GM12878 (cell line): Measurements from ENCODE around the gene TPD52L2. TPM values are rescaled to one million over a fixed set of nuclear protein-coding genes. Genes with fewer than 3 reads are reported as not detected.

Experiments
- ATAC-seq: fragments of 200-7000 bp; cut with Tn5 transposase; 3 replicates; pipeline ENCODE4 v1.9.1; 2020; ENCODE audit warnings: mild to moderate bottlenecking, moderate library complexity
- BruUV-seq: library from RNA; stranded (reverse); fragments of 400-500 nt; replicated peaks from 2 replicates; lab custom pipeline; 2021; lab: Mats Ljungman, UMichigan
- CTCF ChIA-PET: fragments of 300-600 bp; sonication (Branson Sonifier 250); formaldehyde crosslinking; extraction: SDS; loops from one replicate; lab custom pipeline; 2021; ENCODE audit warnings: inconsistent platforms; lab: Yijun Ruan, JAX
- POLR2A ChIA-PET: fragments of 350-600 bp; formaldehyde crosslinking; extraction: SDS; loops from one replicate; lab custom pipeline; 2021; ENCODE audit warnings: inconsistent platforms; lab: Charles Lee
- RAD21 ChIA-PET: fragments of 300-600 bp; sonication (Branson Sonifier 250); formaldehyde crosslinking; loops from one replicate; lab custom pipeline; 2023; ENCODE audit warnings: antibody characterized with exemption; ENCODE audit not compliant: unreplicated experiment; lab: Charles Lee
- SMC1A ChIA-PET: fragments of 300-600 bp; sonication (Branson Sonifier 250); formaldehyde crosslinking; loops from one replicate; lab custom pipeline; 2023; ENCODE audit not compliant: unreplicated experiment, uncharacterized antibody; lab: Charles Lee
- DNase-seq: peaks from one replicate; pipeline ENCODE4 v3.0.0-alpha.2; 2011; ENCODE audit warnings: low read depth, low spot score
- FAIRE-seq: peaks from 3 replicates; lab custom pipeline; 2011; peaks lifted over from hg19 to GRCh38; lab: Jason Lieb, UNC
- H2AFZ ChIP-seq: 2 replicates; pipeline ENCODE4 v1.6.0; 2011; ENCODE audit warnings: low read depth, low read length, control low read depth; ENCODE audit not compliant: control insufficient read depth
- H3K27ac ChIP-seq: 2 replicates; pipeline ENCODE4 v1.5.1; 2011; ENCODE audit warnings: control low read depth; ENCODE audit not compliant: control insufficient read depth, insufficient read depth
- H3K27me3 ChIP-seq, 2 experiments: replicated peaks in 1 of 2; 2 replicates each; pipeline versions ENCODE4 v1.6.0 to v1.6.1; 2011; ENCODE audit warnings: low read length in 1 of 2; ENCODE audit not compliant: control insufficient read depth in 2 of 2, insufficient read depth in 2 of 2
- H3K36me3 ChIP-seq, 2 experiments: 2 replicates each; pipeline ENCODE4 v1.5.1; 2011; ENCODE audit warnings: low read length in 1 of 2; ENCODE audit not compliant: control insufficient read depth in 2 of 2, insufficient read depth in 2 of 2
- H3K4me1 ChIP-seq: 2 replicates; pipeline ENCODE4 v1.6.1; 2011; ENCODE audit warnings: mild to moderate bottlenecking, low read length, moderate library complexity, mixed read lengths; ENCODE audit not compliant: control insufficient read depth, insufficient read depth
- H3K4me2 ChIP-seq: 2 replicates; pipeline ENCODE4 v1.6.0; 2011; ENCODE audit warnings: control low read depth; ENCODE audit not compliant: control insufficient read depth, insufficient read depth
- H3K4me3 ChIP-seq: fragments of 200-600 bp; sonication (generic); 2 replicates; pipeline ENCODE4 v1.5.1; 2016
- H3K79me2 ChIP-seq: 2 replicates; pipeline ENCODE4 v1.6.0; 2011; ENCODE audit warnings: low read length; ENCODE audit not compliant: control insufficient read depth, insufficient read depth
- H3K9ac ChIP-seq: 2 replicates; pipeline ENCODE4 v1.8.0; 2011; ENCODE audit warnings: low read length, control low read depth, mixed read lengths; ENCODE audit not compliant: control insufficient read depth, insufficient read depth
- H3K9me3 ChIP-seq: replicated peaks from 3 replicates; pipeline ENCODE4 v1.5.1; 2011; ENCODE audit warnings: mild to moderate bottlenecking, low read length; ENCODE audit not compliant: control insufficient read depth, insufficient read depth
- H4K20me1 ChIP-seq: 2 replicates; pipeline ENCODE4 v1.6.0; 2011; ENCODE audit not compliant: control insufficient read depth, insufficient read depth
- CBX5 ChIP-seq: sonication (generic); IDR thresholded peaks from 2 replicates; pipeline ENCODE4 v1.6.1; 2016; ENCODE audit warnings: low read depth, moderate library complexity, mild to moderate bottlenecking, inconsistent platforms
- E4F1 ChIP-seq: fragments of 450-650 bp; IDR thresholded peaks from 2 replicates; pipeline ENCODE4 v1.6.1; 2018; ENCODE audit warnings: borderline replicate concordance, mild to moderate bottlenecking; ENCODE audit not compliant: partially characterized antibody
- NFXL1 ChIP-seq: fragments of 450-650 bp; IDR thresholded peaks from 2 replicates; pipeline ENCODE4 v1.6.1; 2017; ENCODE audit warnings: antibody characterized with exemption, mild to moderate bottlenecking, borderline replicate concordance
- POLR2A ChIP-seq: IDR thresholded peaks from 2 replicates; pipeline ENCODE4 v1.6.1; 2011; ENCODE audit warnings: low read depth, mild to moderate bottlenecking, low read length
- POLR2AphosphoS2 ChIP-seq: IDR thresholded peaks from 2 replicates; pipeline ENCODE4 v1.6.1; 2011; ENCODE audit warnings: low read depth, mild to moderate bottlenecking, low read length, improper control_type of control experiment, moderate library complexity
- RCOR1 ChIP-seq: conservative IDR thresholded peaks from 2 replicates; pipeline ENCODE4 v1.6.1; 2012; ENCODE audit warnings: low read depth, low read length, improper control_type of control experiment
- SIN3A ChIP-seq: IDR thresholded peaks from 2 replicates; pipeline ENCODE4 v1.6.1; 2012; ENCODE audit warnings: low read depth, low read length, improper control_type of control experiment
- SIX5 ChIP-seq: IDR thresholded peaks from 2 replicates; pipeline ENCODE4 v1.6.1; 2011; ENCODE audit warnings: mild to moderate bottlenecking, low read depth, low read length, moderate library complexity; ENCODE audit not compliant: severe bottlenecking
- SREBF1 ChIP-seq: IDR thresholded peaks from 2 replicates; pipeline ENCODE4 v1.6.1; 2012; ENCODE audit warnings: mild to moderate bottlenecking, low read length
- SUZ12 ChIP-seq: fragments of 200-600 bp; sonication (generic); IDR thresholded peaks from one replicate; pipeline ENCODE4 v1.6.1; 2018; ENCODE audit warnings: antibody characterized with exemption, mild to moderate bottlenecking; ENCODE audit not compliant: unreplicated experiment
- TAF1 ChIP-seq: IDR thresholded peaks from 2 replicates; pipeline ENCODE4 v1.6.1; 2011; ENCODE audit warnings: mild to moderate bottlenecking, low read depth, low read length, borderline replicate concordance
- TCF7 ChIP-seq: IDR thresholded peaks from 2 replicates; pipeline ENCODE4 v1.6.1; 2014; ENCODE audit warnings: antibody characterized with exemption, borderline replicate concordance
- YY1 ChIP-seq: IDR thresholded peaks from 2 replicates; pipeline ENCODE4 v1.6.1; 2011; ENCODE audit warnings: low read depth, mild to moderate bottlenecking, low read length
- ZNF207 ChIP-seq: fragments of 450-650 bp; IDR thresholded peaks from 2 replicates; pipeline ENCODE4 v1.6.1; 2014; ENCODE audit warnings: antibody characterized with exemption, mild to moderate bottlenecking, borderline replicate concordance
- WGBS: methylation state at CpG from one replicate; pipeline ENCODE4 v1.1.6; 2016; ENCODE audit warnings: low lambda C conversion rate; ENCODE audit not compliant: insufficient replicate concordance, insufficient coverage; ENCODE audit errors: missing lambda C conversion rate; 5-methylcytosine and 5-hydroxymethylcytosine counted together
- in situ Hi-C: fragments of 300-500 bp; cut with MboI; formaldehyde crosslinking; loops from 9 replicates; pipeline ENCODE4 v1.14.3; 2018; ENCODE audit warnings: mixed read lengths
- intact Hi-C: fragments of 100-400 bp; cut with micrococcal nuclease; formaldehyde crosslinking; loops from one replicate; pipeline ENCODE4 v1.14.2; 2022; ENCODE audit not compliant: unreplicated experiment
- polyA plus RNA-seq, 11 experiments: library from polyadenylated mRNA; depleted of rRNA in 4 of 11; unstranded in 6 of 11; stranded (reverse) in 5 of 11; fragments of >200 nt; fragmentation: Nextera tagmentation in 4 of 11; fragmentation: Illumina TruSeq in 1 of 11; extraction: Ambion mirVana in 4 of 11; extraction: Trizol in 1 of 11; gene quantifications; 1 replicate in 1 of 11; 2 replicates in 10 of 11; pipeline versions ENCODE4 v1.2.1 to v1.2.3, GENCODE V29; 2011 to 2016; ENCODE audit warnings: inconsistent platforms in 2 of 11, missing spikeins in 2 of 11, low read depth in 1 of 11
- total RNA-seq, 4 experiments: library from RNA; depleted of rRNA in 3 of 4; stranded (reverse); fragments of >200 nt in 3 of 4; fragmentation: Illumina TruSeq in 1 of 4; extraction: Trizol in 1 of 4; gene quantifications; 2 replicates each; pipeline versions ENCODE4 v1.2.1 to v1.2.3, GENCODE V29; 2013 to 2021

The TPD52L2 gene
- total and polyA plus RNA-seq, 10 of the 15 experiments (the other 5 are each of a cell fraction or from before 2014, with no cell fraction given) = 1.6 to 71.0 (median 46.3) TPM

- no peaks in the 10 kb centered on the region for H4K20me1 ChIP-seq
- FAIRE-seq = no peak
- RAD21 ChIA-PET = no interaction called here
- POLR2A ChIA-PET = interaction anchor here (0.7 kb wide), 1 partner anchor 11 kb away, joined by 4 read pairs; no protein-coding TSS in a partner anchor
- no peaks in the 10 kb centered on the region; the same call in 2 of the 3 replicates for H3K9me3 ChIP-seq
- SMC1A ChIA-PET = no interaction called here
- no peaks in the 10 kb centered on the region for H3K79me2 ChIP-seq
- 93% methylated on average over 17 of the region's 33 CpGs for WGBS
- no peak for TF ChIP-seq SIX5
- no peak for TF ChIP-seq SIN3A
- TF ChIP-seq TCF7 = no peak
- TF ChIP-seq NFXL1 = no peak
- no peak for TF ChIP-seq SREBF1
- CTCF ChIA-PET = no interaction called here
- BruUV-seq = no TSS peak
- no peaks in the 10 kb centered on the region for H3K27me3 ChIP-seq
- no peak for DNase-seq
- H3K27ac ChIP-seq = no peak overlapping the region
- H3K36me3 ChIP-seq = peaks cover 8 to 43% of the 10 kb centered on the region in 2 experiments; a peak in 3 of 4 replicates
- no peak overlapping the region for H3K4me2 ChIP-seq
- ATAC-seq = no peak
- H3K4me1 ChIP-seq = no peaks in the 10 kb centered on the region
- in situ Hi-C loops = no loop called here
- no peak overlapping the region for H3K9ac ChIP-seq
- intact Hi-C loops = no loop called here
- no peak overlapping the region for H2AFZ ChIP-seq
- no peak overlapping the region for H3K4me3 ChIP-seq
Observed at GRCh38 chr20:63939061-63939935, 74.2 kb downstream of the TPD52L2 start.

- ChIA-PET RAD21 (no interaction called here), SMC1A (no interaction called here), POLR2A (interaction anchor here (0.7 kb wide), 1 partner anchor 12 kb away, joined by 4 read pairs; no protein-coding TSS in a partner anchor), CTCF (no interaction called here)
- 98% methylated on average over 23 of the region's 23 CpGs for WGBS
- Histone ChIP-seq H3K36me3 (peaks cover 10 to 46% of the 10 kb centered on the region in 2 experiments; a peak in 3 of 4 replicates), H3K27me3 (no peaks in the 10 kb centered on the region), H3K4me2 (no peak overlapping the region), H3K9ac (no peak overlapping the region), H3K27ac (no peak overlapping the region), H3K4me3 (no peak overlapping the region), H3K79me2 (no peaks in the 10 kb centered on the region), H3K9me3 (no peaks in the 10 kb centered on the region; the same call in 2 of the 3 replicates), H3K4me1 (no peaks in the 10 kb centered on the region), H4K20me1 (no peaks in the 10 kb centered on the region), H2AFZ (no peak overlapping the region)
- no peak for DNase-seq
- intact Hi-C loops = no loop called here
- TF ChIP-seq ZNF207 (no peak), RCOR1 (no peak), CBX5 (no peak), E4F1 (no peak), TAF1 (no peak), SUZ12 (no peak), YY1 (no peak), POLR2A (peak; percentile 28; the same call in 1 of the 2 replicates), POLR2AphosphoS2 (no peak)
- in situ Hi-C loops = no loop called here
- TSS peak; percentile 76 for BruUV-seq
- no peak for ATAC-seq
- FAIRE-seq = no peak
Observed at GRCh38 chr20:63940071-63940471, 75.0 kb downstream of the TPD52L2 start.
